Measurements from ENCODE around the gene TFE3.

- TF ChIP-seq CTCF (IDR thresholded peaks at IDR 0.05; ENCODE audit: low read length) (no peak), EZH2 (optimal IDR thresholded peaks at IDR 0.05; ENCODE audit: low read depth, low read length) (no peak), EZH2phosphoT487 (IDR thresholded peaks at IDR 0.05; ENCODE audit: low read length) (no peak)
These were observed 60.1 kb downstream of the TFE3 start for GRCh38 chrX:48983081-48983480.
